Activated effector memory CD4-positive, alpha-beta T cell treated with anti-CD3 and anti-CD28 coated beads, Interleukin-2, amount 50 U/mL, for 16 hours (primary cell): Measurements from ENCODE around the gene MRPL28.
A peak's percentile ranks its signal among the peaks of the same experiment; 100 is the strongest.
"Not testable (repeated sequence)": the region's sequence is repeated elsewhere in the genome, so short reads cannot be mapped to it uniquely, and the experiment has no call there.

Experiments
- DNase-seq: peaks from one replicate; pipeline ENCODE4 v3.0.0-alpha.2; 2020

MRPL28 gene

DNA sequence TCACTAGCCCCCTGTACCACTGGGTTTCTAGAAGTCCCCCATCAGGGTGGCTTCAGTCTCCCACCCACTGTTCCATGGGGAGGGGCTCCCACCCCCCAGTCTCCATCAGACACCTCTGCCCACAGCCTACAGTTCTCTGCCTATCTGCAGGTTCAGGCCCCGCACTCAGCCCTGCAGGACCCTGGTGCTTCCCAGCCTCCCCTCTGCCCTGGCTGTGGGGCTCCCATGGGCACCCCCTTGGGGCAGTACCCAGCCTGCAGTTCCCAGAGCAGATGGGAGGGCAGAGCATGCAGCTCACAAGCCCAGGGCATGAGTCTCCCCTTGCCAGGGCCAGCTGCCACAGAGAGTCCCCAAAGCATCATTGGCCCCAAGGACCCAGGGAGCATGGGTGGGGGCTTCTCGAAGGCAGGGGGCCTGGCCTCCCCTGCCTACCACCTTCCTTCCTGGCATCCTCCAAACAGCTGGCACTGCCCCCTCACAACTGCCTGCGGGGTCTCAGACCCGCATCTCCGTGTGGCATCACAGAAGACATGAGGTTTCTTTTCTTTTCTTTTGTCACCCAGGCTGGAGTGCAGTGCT lies 2.8 kb upstream of the MRPL28 start:
- no peak for DNase-seq

DNA sequence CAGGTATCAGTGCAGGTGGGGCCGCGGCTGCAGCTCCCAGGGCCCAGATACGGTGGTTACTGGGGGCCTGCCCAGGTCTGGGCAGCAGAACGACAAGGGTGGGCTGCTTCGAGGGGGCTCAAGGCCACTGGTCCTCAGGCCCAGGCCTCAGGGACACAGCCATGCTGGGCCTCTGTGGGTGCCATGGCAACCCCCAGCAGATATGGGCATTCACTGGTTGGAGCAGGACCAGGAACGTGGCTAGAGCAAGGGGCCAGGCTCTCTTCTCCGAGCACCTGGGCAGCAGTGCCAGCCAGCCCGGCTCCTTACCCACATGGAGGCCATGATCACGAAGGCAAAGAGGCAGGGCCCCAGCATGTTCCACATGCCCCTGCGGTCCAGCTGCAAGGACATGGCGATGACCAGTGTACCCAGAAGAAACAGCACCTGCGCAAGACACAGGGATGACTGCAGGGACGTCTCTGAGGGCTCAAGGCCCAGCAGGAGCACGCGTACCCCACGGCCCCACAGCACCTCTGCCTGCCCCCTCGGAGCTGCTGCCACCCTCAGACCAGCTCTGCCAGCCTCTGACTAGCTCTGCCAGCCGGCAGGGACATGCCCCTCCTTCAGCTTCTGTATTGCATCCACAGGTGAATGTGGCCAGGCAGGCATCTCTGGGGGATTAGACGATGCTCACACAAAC lies 2.1 kb upstream of the MRPL28 start:
- DNase-seq = no peak

DNA sequence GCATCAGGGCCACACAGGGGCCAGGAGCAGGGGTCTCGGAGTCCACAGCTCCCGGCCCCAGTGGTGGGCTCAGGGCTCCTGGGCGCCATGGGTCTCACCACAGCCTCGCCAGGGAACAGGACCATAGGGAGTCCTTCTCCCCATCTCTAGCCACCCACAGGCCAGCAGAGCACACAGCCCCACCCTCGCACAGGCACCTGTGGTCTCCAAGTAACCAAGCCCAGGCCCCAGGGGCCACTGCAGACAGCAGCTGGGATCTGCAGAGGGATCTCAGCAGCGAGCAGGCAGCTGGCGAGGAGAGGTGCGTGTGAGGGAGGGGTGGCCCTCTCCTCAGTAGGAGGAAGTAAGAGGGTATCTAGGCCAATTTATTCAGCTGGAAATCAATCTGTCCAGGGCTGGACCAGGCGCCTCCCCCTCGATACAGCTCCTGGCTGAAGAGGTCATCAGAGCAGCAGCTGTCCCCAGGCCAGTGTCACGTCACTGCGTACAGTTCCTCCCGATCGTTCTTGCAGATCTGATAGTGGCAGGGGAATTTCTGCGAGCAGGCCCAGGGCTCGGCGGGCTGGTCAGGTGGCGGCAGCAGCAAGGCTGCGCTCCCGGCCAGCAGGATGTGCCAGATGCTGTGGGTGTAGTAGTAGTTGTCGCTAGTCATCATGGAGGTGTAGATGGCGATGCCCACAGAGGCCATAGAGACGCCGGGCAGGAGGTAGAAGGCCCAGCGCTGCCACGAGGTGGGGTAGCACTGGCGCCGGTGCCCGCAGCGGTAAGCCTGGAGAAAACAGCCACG lies 1.4 kb upstream of the MRPL28 start:
- DNase-seq = no peak

DNA sequence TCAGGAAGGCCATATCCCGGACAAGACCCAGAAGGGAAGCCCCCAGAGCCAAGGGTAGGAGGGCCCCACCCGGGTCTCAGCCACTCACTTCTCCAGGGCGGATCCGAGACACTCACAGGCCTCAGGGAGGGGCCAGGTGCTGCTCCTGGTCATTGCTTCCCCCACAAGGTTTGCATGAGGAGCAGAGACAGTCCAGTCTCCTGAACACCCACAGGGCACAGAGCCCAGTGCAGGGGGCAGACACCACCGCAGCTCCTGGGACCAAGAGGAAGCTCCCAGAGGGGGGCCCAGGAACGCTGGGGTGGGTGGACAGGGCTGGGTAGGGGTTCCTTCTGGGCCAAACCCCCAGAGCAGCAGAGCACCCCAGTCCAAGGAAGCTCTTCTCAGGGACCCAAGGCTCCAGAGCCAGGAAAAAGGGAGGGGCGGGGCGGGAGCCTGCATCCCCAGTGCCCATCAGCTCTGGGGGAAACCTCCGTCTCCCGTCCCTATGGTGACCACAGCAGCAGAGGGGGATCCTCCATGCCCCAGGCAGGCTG lies 709 bp upstream of the MRPL28 start:
- DNase-seq = no peak

DNA sequence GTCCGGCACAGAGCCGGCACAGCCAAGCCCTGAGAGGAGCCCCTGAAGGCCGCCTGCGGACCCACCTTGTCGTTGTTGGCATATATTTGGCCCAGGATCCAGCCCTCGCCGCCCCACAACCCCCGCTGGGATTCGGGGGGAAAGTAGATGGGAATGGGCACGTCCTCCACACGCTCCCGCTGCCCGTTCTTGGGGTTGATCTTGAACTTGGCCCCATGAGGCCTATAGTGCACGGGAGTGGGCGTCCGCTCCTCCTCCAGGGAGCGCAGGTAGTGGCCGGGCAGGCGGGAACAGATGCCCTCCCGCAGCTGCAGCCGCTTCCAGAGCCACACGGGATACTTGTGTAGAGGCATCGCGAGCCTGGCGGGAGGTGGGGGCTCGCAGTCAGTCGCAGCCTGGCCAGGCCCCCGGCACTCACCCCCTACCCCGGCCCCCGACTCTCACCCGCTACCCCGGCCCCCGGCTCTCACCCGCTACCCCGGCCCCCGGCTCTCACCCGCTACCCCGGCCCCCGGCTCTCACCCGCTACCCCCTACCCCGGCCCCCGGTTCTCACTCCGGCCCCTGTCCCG lies 387 bp downstream of the MRPL28 start:
- no peak for DNase-seq

DNA sequence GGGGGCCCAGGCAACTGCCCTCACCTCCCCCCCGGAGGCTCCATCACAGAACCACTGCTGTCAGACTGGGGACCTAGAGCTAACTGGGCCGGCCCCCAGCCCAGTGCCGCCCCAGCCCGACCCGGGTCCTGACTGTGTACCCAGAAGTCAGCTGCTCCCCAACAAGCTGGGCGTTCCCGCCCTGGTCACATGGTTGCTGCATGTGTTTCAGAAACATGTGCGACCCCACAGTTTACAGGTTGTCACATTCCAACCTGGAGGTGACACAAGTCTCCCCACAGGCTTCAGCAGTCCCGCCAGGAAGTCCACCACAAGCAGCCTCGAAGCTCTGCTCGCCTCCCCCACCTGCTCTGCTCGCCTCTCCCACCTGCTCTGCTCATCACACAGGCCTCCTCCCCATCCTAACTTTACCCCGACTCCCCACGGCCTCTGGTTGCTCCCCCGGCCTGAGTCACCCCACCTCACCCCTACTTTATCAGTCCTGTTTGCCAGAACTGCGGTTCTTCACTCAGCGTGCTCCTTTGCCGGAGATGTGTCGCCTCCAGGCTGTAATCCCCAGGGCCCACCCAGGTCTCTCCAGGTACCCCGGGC lies 968 bp downstream of the MRPL28 start:
- no peak for DNase-seq

DNA sequence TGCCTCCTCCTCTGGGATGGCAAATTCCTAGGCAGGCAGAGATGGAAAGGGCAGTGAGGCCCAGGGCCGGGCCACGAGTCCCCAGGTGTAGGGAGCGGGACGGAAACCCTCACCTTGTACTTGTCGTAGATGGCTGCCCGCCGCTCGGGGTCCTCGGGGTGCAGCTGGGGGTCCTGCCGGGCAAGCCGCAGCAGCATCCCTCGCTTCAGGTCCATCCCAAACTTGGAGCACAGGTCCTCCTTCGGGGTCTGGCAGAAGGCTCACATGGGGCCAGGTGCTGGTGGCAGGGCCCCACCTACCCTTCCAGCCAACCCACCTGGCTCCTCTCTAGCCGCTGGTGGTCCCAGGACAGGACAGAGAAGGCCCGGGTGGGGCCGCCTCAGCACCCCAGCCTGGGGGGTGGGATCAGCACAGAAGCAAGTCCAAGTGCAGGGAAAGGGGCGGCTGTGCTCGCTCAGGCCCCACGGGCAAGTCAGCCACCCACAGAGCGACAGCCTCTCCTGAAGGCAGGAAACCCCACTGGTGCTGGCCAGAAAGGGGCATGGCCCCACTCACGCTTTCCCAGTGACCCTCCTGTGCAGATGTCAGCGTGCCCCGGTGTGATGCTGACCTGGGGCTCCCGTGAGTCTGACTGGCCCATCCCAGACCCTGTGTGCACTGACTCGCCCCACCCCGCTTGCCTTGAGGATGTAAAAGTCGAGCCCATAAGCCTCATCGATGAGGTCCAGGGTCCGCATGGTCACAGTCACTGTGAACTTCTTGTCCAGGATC lies 1.8 kb downstream of the MRPL28 start:
- DNase-seq = no peak

DNA sequence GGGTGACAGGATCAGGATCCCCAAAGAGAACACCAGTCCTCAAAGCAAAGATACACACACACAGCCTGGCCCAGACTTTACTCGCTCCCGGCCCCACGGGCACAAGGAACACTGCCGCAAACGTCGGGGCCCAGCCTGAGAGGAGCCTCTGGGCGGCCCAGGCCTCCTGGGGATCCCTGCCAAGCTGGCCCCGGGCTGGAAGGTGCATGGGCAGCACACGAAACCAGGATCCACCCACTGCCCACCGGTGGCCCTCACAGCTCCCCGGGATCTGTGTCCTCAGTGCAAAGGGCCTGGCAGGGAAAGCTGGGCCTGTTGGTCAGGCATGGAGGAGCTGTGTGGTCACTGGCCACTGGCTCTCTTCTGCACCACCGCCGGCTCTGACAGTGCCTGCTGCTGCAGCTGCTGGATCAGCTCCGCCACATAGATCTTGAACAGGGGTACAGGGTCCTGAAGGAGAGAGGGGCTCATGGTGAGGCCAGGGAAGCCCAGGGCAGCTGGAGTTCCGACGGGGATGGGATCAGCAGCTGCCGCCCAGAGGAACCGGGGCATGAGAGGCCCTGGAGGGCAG lies 2.9 kb downstream of the MRPL28 start:
- DNase-seq = no peak

DNA sequence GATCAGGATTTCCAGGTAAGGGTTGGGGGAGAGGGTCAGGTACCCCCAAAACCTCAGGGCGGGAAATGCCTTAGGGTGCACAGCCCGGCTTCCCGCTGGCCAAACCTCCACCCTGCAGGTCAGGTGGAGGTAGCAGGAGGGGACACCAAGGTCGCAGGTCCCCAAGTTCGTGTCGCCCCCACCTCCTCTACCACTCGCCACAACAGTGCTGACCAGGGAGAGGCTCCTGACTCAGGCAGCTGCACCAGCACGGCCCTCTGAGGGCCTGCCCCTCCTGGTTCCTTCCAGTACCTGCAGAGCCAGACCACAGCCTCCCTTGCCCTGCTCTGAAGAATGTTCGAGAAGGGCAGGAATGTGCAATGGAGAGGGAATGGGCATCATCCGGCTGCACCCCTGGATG lies 3.9 kb downstream of the MRPL28 start:
- DNase-seq = no peak

DNA sequence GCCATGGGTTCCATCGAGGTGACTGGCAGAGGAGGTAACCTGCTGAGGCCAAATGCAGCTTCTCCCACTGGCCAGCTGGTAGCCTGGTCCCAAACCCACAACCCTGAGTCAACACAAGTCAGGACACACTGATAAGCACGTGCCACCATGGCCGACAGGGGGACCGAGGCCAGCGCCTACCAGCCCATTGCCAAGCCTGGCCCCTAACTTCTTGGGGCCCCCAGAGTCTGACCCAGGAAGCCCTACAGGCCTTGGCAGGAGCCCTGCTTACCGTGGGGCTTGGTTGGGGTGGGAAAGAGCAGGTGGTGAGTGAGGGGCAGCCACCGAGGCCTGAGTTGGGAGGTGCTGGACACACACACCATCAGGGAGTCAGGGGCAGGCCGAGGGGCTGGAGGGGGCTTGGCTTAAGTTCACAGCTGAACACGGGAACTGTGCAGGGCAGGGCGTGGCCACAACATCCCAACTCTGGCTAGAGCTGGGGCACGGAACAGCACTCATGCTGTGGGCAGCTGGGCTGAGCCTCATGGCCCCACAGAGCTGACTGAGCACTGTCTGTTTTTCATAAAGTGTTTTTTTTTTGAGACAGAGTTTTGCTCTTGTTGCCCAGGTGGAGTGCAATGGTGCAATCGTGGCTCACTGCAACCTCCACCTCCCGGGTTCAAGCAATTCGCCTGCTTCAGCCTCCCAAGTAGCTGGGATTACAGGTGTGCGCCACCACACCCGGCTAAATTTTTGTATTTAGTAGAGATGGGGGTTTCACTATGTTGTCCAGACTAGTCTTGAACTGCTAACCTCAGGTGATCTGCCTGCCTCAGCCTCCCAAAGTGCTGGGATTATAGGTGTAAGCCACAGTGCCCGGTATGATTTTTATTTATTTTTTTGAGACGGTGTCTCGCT lies 5.5 kb downstream of the MRPL28 start:
- DNase-seq = no peak

DNA sequence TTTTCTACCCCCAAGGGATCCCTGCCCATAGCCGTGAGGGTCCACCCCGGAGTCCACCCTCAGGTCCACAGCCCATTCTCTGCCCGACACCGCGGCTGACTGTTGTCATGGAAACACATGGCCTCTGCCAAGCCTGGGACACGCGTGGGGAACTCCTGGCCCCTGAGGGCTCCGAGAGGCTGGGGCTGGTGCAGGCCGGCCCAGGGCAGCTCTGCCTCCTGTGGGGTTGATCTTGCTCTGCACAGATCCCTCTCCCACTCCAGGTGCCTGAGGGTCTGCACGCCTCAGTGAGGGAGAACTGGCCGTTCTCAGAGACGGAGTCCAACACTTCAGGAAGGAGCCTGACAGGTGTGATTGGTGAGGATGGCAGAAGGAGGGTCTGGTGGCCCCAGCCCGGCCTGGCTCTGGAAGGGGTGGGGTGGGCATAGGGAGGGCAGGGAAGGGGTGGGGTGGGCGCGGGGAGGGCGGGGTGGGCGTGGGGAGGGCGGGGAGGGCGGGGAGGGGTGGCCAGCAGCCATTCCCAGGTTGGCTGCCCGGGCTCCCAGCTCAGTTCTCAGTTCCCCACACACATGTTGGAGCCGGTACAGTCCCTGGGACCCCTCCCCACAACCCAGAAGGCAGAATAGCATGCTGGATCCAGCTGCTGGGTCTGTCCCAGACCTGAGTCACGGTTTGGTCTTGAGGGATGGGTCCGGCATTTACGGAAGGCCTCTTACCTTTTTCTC lies 6.4 kb downstream of the MRPL28 start:
- no peak for DNase-seq

DNA sequence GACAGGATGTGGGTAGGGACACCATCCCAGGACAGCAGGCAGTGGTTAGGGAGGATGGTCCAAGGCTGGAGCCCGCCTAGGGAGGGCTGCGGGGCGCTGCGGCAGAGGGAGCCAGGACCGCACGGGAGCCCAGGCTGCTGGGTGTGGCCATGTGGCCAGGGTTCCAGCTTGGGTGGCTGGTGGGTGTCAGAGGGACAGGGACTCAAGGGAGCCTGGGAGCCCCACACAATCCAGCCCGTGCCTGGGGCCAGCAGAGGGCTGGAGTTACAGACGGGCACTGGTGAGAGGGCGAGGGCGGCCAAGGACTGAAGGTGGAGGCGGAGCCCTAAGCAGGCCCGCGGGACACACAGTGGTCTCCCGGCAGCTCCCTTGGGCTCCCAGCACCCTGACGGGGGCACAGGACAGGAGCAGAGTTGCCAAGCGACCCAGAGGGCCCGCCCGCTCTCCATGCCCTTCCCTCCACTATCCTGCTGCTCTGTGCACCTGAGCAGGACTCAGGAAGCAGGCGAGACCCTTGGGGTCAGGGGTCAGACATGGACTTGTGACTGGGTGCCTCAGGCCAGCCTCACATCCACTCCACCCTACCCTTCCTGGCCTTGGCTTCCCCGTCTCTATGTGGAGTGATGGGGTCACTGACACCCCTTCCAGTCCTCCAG lies 7.1 kb downstream of the MRPL28 start:
- DNase-seq = no peak

DNA sequence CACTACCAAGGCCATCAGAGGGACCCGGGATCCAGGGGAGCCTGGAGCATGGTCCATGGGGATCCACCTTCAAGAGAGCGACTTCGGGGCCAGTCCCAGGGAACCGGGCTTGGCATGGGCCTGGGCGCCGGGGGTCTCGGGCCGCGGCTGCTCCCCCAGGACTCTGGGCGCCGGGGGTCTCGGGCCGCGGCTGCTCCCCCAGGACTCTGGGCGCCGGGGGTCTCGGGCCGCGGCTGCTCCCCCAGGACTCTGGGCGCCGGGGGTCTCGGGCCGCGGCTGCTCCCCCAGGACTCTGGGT lies 7.7 kb downstream of the MRPL28 start:
- DNase-seq = not testable (repeated sequence)

DNA sequence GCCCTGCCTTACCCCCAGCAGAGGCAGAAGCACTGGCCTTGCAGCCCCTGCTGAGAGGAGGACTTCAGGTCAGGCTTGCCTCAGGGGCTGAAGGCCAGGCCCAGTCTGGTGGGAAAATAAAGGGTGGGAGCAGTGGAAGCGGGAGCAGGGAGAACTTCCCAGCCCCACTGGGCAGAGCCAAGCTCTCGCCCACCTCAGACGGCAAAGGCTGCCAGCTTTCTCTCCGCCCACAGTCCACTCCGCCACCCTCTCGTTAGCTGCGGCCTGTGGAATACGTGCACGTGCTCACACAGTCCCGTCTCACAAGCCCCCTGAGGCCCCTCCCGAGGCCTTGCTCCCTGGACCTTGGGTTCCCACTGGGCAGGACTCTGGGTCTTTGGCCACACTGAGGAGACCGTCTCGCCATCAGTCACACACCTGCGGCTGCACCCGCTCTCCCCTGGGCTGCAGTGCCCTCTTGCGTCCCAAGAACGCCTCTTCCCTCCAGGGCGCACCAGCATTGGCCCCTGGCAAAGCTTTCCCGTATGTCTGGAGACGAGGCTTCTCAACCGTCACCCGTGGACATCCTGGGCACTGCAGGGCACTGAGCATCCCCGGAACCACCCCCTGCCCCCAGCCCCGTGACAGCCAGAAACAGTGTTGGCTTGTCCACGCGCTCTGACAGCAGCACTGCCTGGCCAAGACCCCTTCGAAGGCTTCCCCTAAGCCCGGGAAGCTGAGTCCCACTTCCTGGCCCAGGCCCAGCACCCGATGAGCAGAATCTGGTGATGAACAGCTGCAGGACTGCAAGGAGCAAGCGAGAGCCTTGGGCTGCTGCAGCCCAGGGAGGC lies 8.3 kb downstream of the MRPL28 start:
- DNase-seq = peak; percentile 90

DNA sequence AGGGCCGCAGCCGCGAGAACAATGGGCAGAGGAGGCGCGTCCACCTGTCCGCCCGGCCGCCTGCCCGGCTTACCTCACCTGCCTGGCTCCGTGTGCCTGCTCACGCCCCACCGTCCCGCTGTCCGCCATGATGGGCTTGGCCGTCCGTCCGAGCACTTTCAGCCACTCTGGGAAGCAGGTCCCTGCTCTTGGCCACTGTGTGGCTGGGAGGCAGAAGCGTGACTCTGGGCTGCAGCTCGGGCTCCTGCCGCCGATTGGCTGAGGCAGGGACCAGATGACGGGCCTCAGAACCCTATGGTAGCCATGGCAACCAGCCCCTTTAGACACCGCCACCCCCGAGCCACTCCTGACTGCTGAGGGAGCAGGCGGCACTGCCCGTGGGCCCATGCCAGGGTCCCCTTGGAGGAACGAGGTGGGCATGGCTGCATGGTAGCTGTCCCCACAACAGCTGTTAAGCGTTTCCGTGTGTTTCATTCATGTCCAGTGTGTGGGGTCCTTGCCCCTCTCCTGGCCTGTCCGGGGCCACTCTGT lies 8.9 kb downstream of the MRPL28 start:
- DNase-seq = no peak

DNA sequence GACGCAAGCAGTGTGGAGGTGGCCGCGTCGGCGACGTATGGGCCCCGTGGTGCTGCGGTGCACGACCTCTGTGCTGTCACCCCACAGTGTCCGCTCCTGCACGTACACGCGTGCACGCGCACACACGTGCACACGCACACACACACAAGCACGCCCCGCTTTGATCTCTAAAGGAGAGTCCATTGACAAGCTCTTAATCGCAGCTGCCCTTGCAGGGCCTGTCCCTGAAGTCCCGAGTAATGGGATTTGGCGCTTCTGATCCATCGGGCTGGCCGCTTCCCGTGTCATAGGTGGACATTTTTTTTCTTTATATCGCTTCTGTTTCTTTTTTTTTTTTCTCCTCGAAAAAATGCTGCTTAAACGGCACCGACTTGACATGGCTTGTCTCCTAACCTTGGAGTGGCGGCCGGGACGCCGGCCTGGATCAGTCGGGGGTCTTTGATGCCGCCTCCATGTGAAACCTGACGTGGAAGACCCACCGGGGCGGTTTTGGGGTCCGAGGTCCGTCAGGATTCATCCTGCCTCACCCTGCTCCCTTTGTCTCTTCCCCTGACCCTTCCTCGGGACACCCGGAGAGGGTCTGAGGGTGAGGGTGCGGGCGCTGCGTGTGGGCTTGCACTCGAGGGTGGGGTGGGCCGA lies 9.5 kb downstream of the MRPL28 start:
- no peak for DNase-seq

DNA sequence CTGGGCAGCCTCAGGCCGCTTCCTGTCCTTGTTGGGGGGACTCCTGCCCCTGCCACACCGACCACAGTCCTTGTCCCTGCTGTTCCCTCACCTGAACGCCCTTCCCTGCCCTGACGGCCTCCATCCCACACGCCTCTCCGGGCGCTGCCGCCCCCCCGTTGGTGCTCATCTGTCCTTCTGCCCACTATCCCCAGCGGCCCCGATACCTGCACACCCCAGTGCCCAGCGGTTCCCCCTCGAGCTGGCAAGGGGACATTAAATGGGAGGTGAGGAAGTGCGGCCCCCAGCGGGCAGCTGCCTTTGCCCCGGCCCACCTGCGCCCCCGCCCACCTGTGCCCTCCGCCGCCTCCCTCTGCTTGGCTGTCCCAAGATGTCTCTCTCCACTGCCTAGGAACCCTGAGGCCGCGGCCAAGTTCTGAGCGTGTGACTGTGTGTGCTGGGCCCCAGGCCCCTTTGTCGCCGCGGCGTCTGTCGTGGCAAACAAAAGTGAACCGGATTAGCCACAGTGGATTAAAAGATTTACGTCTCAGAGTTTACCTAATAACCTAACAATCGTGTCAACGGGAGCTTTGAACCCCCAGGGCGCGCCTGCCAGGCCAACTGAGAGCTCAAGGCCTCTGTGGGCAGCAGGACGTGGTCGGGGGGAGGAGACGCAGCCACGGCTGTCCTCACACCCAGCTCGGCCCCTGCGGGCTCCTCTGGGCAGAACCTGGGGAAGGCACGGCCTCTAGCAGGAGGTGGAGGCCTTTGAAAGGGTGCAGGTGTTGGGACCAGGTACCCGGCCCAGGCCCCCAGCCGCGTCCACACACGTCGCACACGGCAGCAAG lies 10.3 kb downstream of the MRPL28 start:
- no peak for DNase-seq
